HepG2 (cell line): Measurements from ENCODE around the gene SLC22A5. TPM values are rescaled to one million over a fixed set of nuclear protein-coding genes. Genes with fewer than 3 reads are reported as not detected.
A peak's percentile ranks its signal among the peaks of the same experiment; 100 is the strongest.

Experiments used
- CENPBD1 ChIP-seq: sonication (generic); formaldehyde crosslinking; IDR thresholded peaks from 2 replicates; pipeline ENCODE4 v1.8.0; 2022; ENCODE audit warnings: missing genetic modification reagents, low read depth, mild to moderate bottlenecking, borderline replicate concordance
- E2F1 ChIP-seq: sonication (generic); formaldehyde crosslinking; IDR thresholded peaks from 2 replicates; pipeline ENCODE4 v1.5.0; 2020; ENCODE audit warnings: missing genetic modification reagents
- GMEB1 ChIP-seq: sonication (generic); formaldehyde crosslinking; IDR thresholded peaks from 2 replicates; pipeline ENCODE4 v1.5.1; 2020; ENCODE audit warnings: missing genetic modification reagents, mild to moderate bottlenecking, borderline replicate concordance
- HNF4G ChIP-seq, 2 experiments: sonication (generic) in 1 of 2; formaldehyde crosslinking in 1 of 2; IDR thresholded peaks; 2 replicates each; pipeline versions ENCODE4 v1.4.0 to v1.6.1; 2011 to 2020; ENCODE audit warnings: borderline replicate concordance in 2 of 2, low read depth in 2 of 2, mild to moderate bottlenecking in 2 of 2, low read length in 1 of 2, missing genetic modification reagents in 1 of 2, moderate library complexity in 1 of 2
- HNRNPLL ChIP-seq: fragments of 200-400 bp; formaldehyde crosslinking; IDR thresholded peaks from 2 replicates; pipeline ENCODE4 v1.6.1; 2017; ENCODE audit warnings: mild to moderate bottlenecking, low read depth, low read length; ENCODE audit not compliant: poor library complexity, severe bottlenecking
- MEF2D ChIP-seq: sonication (generic); formaldehyde crosslinking; IDR thresholded peaks from 2 replicates; pipeline ENCODE4 v1.5.1; 2020; ENCODE audit warnings: mild to moderate bottlenecking, missing genetic modification reagents
- MYPOP ChIP-seq: sonication (generic); formaldehyde crosslinking; IDR thresholded peaks from 2 replicates; pipeline ENCODE4 v1.8.1; 2023; ENCODE audit warnings: mild to moderate bottlenecking, moderate library complexity, missing genetic modification reagents
- NR2F6 ChIP-seq, 2 experiments: IDR thresholded peaks; 2 replicates each; pipeline ENCODE4 v1.6.1; 2016; ENCODE audit warnings: antibody characterized with exemption in 1 of 2, mild to moderate bottlenecking in 1 of 2
- NRL ChIP-seq: sonication (generic); formaldehyde crosslinking; IDR thresholded peaks from 2 replicates; pipeline ENCODE4 v1.5.0; 2020; ENCODE audit warnings: missing genetic modification reagents, mild to moderate bottlenecking, moderate library complexity, borderline replicate concordance
- PBX3 ChIP-seq: sonication (generic); formaldehyde crosslinking; IDR thresholded peaks from 2 replicates; pipeline ENCODE4 v1.8.1; 2023; ENCODE audit warnings: missing genetic modification reagents, inconsistent platforms, borderline replicate concordance
- RARA ChIP-seq: IDR thresholded peaks from 2 replicates; pipeline ENCODE4 v1.6.1; 2016; ENCODE audit warnings: missing genetic modification reagents, missing compliant biosample characterization
- SIX4 ChIP-seq: sonication (generic); formaldehyde crosslinking; IDR thresholded peaks from 2 replicates; pipeline ENCODE4 v1.4.0; 2020; ENCODE audit warnings: missing genetic modification reagents
- TBL1XR1 ChIP-seq: fragments of 150-350 bp; IDR thresholded peaks from 2 replicates; pipeline ENCODE4 v1.6.1; 2014; ENCODE audit warnings: borderline replicate concordance, low read length; ENCODE audit not compliant: partially characterized antibody
- ZBTB37 ChIP-seq: sonication (generic); formaldehyde crosslinking; IDR thresholded peaks from 2 replicates; pipeline ENCODE4 v1.4.0; 2020; ENCODE audit warnings: mild to moderate bottlenecking, missing genetic modification reagents
- ZBTB39 ChIP-seq: sonication (generic); formaldehyde crosslinking; IDR thresholded peaks from 2 replicates; pipeline ENCODE4 v1.5.0; 2020; ENCODE audit warnings: missing genetic modification reagents
- ZNF552 ChIP-seq: sonication (generic); formaldehyde crosslinking; IDR thresholded peaks from 2 replicates; pipeline ENCODE4 v1.9.0; 2022; ENCODE audit warnings: missing genetic modification reagents, mild to moderate bottlenecking, borderline replicate concordance
- ZNF652 ChIP-seq: IDR thresholded peaks from 2 replicates; pipeline ENCODE4 v1.6.1; 2016; ENCODE audit warnings: low read depth, borderline replicate concordance
- polyA plus RNA-seq, 8 experiments: library from polyadenylated mRNA; depleted of rRNA in 3 of 8; stranded (reverse) in 7 of 8; unstranded in 1 of 8; fragments of >200 nt; fragmentation: Illumina TruSeq in 4 of 8; extraction: Trizol in 4 of 8; gene quantifications; 2 replicates each; pipeline versions ENCODE4 v1.2.1 to v1.2.3, GENCODE V29; 2011 to 2016; ENCODE audit warnings: low read depth in 4 of 8, missing spikeins in 1 of 8, mixed read lengths in 1 of 8; ENCODE audit not compliant: insufficient read depth in 1 of 8
- total RNA-seq, 5 experiments: library from RNA; depleted of rRNA; stranded (reverse); fragments of >200 nt; fragmentation: Illumina TruSeq; extraction: Trizol; gene quantifications; 2 replicates each; pipeline ENCODE4 v1.2.3, GENCODE V29; 2016; ENCODE audit warnings: low read depth in 1 of 5

SLC22A5 gene
- total and polyA plus RNA-seq, 2 of the 13 experiments (the other 11 are each of a cell fraction or from before 2014, with no cell fraction given), result 7.1 to 15.1 TPM

GRCh38 chr5:132369474-132370180 is at the start of gene SLC22A5 (continued):
- TF ChIP-seq PBX3 (no peak), ZNF552 (CRISPR knock-in tag) (0 out of 2 replicates have a peak, but pooled peaks have one; percentile 77), HNF4G (IDR thresholded peaks at IDR 0.05; ENCODE audit: borderline replicate concordance, low read depth, low read length) (no peak), HNF4G (CRISPR knock-in tag; IDR thresholded peaks at IDR 0.05; ENCODE audit: borderline replicate concordance, low read depth) (0 out of 2 replicates have a peak, but pooled peaks have one; percentile 29), SIX4 (0 out of 2 replicates have a peak, but pooled peaks have one; percentile 15), ZBTB37 (CRISPR knock-in tag) (no peak), HNRNPLL (peak; percentile 76), TBL1XR1 (no peak), MEF2D (CRISPR knock-in tag) (no peak), GMEB1 (CRISPR knock-in tag) (no peak; the same call in 1 of the 2 replicates), MYPOP (CRISPR knock-in tag) (peak; percentile 97), NR2F6 (IDR thresholded peaks at IDR 0.05) (no peak), NR2F6 (CRISPR knock-in tag; IDR thresholded peaks at IDR 0.05) (0 out of 2 replicates have a peak, but pooled peaks have one; percentile 7), ZBTB39 (peak; percentile 49; the same call in 1 of the 2 replicates), E2F1 (peak; percentile 67; the same call in 1 of the 2 replicates), NRL (CRISPR knock-in tag) (peak; percentile 65; the same call in 1 of the 2 replicates), CENPBD1 (CRISPR knock-in tag) (no peak), RARA (CRISPR knock-in tag) (0 out of 2 replicates have a peak, but pooled peaks have one; percentile 5), ZNF652 (CRISPR knock-in tag) (no peak)
